ENCODE data around the gene NET1. TPM values are rescaled to one million over a fixed set of nuclear protein-coding genes. Genes with fewer than 3 reads are reported as not detected.

The NET1 gene
- total and polyA plus RNA-seq, 12 donors: 6.0 to 22.6 (median 16.7) TPM

- H3K27me3 ChIP-seq: no peaks in the 10 kb centered on the region
- 89 to 97% methylated on average over 8 of the region's 8 CpGs for WGBS, 2 donors
- no peak overlapping the region for H3K4me3 ChIP-seq
- TF ChIP-seq, protein P1, sequence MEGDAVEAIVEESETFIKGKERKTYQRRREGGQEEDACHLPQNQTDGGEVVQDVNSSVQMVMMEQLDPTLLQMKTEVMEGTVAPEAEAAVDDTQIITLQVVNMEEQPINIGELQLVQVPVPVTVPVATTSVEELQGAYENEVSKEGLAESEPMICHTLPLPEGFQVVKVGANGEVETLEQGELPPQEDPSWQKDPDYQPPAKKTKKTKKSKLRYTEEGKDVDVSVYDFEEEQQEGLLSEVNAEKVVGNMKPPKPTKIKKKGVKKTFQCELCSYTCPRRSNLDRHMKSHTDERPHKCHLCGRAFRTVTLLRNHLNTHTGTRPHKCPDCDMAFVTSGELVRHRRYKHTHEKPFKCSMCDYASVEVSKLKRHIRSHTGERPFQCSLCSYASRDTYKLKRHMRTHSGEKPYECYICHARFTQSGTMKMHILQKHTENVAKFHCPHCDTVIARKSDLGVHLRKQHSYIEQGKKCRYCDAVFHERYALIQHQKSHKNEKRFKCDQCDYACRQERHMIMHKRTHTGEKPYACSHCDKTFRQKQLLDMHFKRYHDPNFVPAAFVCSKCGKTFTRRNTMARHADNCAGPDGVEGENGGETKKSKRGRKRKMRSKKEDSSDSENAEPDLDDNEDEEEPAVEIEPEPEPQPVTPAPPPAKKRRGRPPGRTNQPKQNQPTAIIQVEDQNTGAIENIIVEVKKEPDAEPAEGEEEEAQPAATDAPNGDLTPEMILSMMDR (IDR thresholded peaks at IDR 0.05): no peak
- intact Hi-C loops (cut with DNase I): no loop called here
- peaks cover 0 to 62% (median 36%) of the 10 kb centered on the region in 9 donors for H3K36me3 ChIP-seq
- H3K27ac ChIP-seq: no peak overlapping the region
- ATAC-seq (no peak), DNase-seq (no peak)
- H3K4me1 ChIP-seq: peaks cover 0 to 12% (median 3%) of the 10 kb centered on the region in 9 donors
- H3K9me3 ChIP-seq: no peaks in the 10 kb centered on the region
These were observed 46.8 kb downstream of the NET1 start for GRCh38 chr10:5458949-5459747.

GRCh38 chr10:5460468-5461202 lies 48.3 kb downstream of the NET1 start:
- peaks cover 0 to 47% (median 22%) of the 10 kb centered on the region in 9 donors for H3K36me3 ChIP-seq
- H3K4me1 ChIP-seq: peaks cover 0 to 12% (median 3%) of the 10 kb centered on the region in 9 donors
- intact Hi-C loops (cut with DNase I): loop anchor here in 2 of 10 donors (5.0 kb wide), 2 partner anchors 72 to 1927 kb away; no protein-coding TSS in a partner anchor
- DNase-seq (no peak), ATAC-seq (no peak)
- H3K9me3 ChIP-seq: no peaks in the 10 kb centered on the region
- H3K27ac ChIP-seq: no peak overlapping the region
- no peak overlapping the region for H3K4me3 ChIP-seq
- 90 to 91% methylated on average over 14 of the region's 14 CpGs for WGBS, 2 donors
- H3K27me3 ChIP-seq: no peaks in the 10 kb centered on the region
- TF ChIP-seq, protein P1 (IDR thresholded peaks at IDR 0.05): no peak

GRCh38 chr10:5461203-5461588 lies 48.8 kb downstream of the NET1 start:
- no peaks in the 10 kb centered on the region for H3K9me3 ChIP-seq
- no peak overlapping the region for H3K4me3 ChIP-seq
- no peak for ATAC-seq
- WGBS, 2 donors: 86 to 88% methylated on average over 4 of the region's 4 CpGs
- TF ChIP-seq, protein P1 (IDR thresholded peaks at IDR 0.05): no peak
- intact Hi-C loops (cut with DNase I): loop anchor here in 2 of 10 donors (5.0 kb wide), 2 partner anchors 71 to 1926 kb away; no protein-coding TSS in a partner anchor
- no peak overlapping the region for H3K27ac ChIP-seq
- DNase-seq: no peak
- no peaks in the 10 kb centered on the region for H3K27me3 ChIP-seq
- peaks cover 0 to 42% (median 16%) of the 10 kb centered on the region in 9 donors for H3K36me3 ChIP-seq
- H3K4me1 ChIP-seq: peaks cover 0 to 12% (median 3%) of the 10 kb centered on the region in 9 donors

Data from heart right ventricle (tissue), 16 donors.